DND-41 (cell line): ENCODE measurements around the gene ORAI2.

Experiments used
- ATAC-seq: fragments of 200-7000 bp; cut with Tn5 transposase; 3 replicates; pipeline ENCODE4 v1.9.1; 2021; ENCODE audit warnings: low read depth; ENCODE audit not compliant: insufficient read depth
- DNase-seq: peaks from one replicate; pipeline ENCODE4 v3.0.0-alpha.2; 2020
- H2AFZ ChIP-seq: 2 replicates; pipeline ENCODE4 v1.6.0; 2012; ENCODE audit warnings: low read depth, low read length
- H3K27ac ChIP-seq: 2 replicates; pipeline ENCODE4 v1.5.1; 2012; ENCODE audit warnings: low read length, inconsistent platforms
- H3K27me3 ChIP-seq: fragments of 200-600 bp; sonication (generic); 2 replicates; pipeline ENCODE4 v1.6.0; 2012; ENCODE audit warnings: low read length, mild to moderate bottlenecking, inconsistent platforms; ENCODE audit not compliant: insufficient read depth, poor library complexity
- H3K36me3 ChIP-seq: 2 replicates; pipeline ENCODE4 v1.5.1; 2012; ENCODE audit warnings: low read length, inconsistent platforms; ENCODE audit not compliant: insufficient read depth
- H3K4me1 ChIP-seq: 2 replicates; pipeline ENCODE4 v1.5.1; 2012; ENCODE audit warnings: mild to moderate bottlenecking, low read length; ENCODE audit not compliant: insufficient read depth
- H3K4me2 ChIP-seq: 2 replicates; pipeline ENCODE4 v1.6.0; 2012; ENCODE audit warnings: mild to moderate bottlenecking, moderate library complexity, low read length, inconsistent platforms; ENCODE audit not compliant: insufficient read depth
- H3K4me3 ChIP-seq, 2 experiments: fragments of 200-600 bp in 1 of 2; shearing (Covaris generic) in 1 of 2; 2 replicates each; pipeline ENCODE4 v1.5.1; 2012 to 2016; ENCODE audit warnings: inconsistent platforms in 2 of 2, low read length in 2 of 2, mild to moderate bottlenecking in 2 of 2, low read depth in 1 of 2, moderate library complexity in 1 of 2
- H3K79me2 ChIP-seq: 2 replicates; pipeline ENCODE4 v1.6.0; 2012; ENCODE audit warnings: low read length, inconsistent platforms; ENCODE audit not compliant: insufficient read depth
- H3K9ac ChIP-seq: 2 replicates; pipeline ENCODE4 v1.6.0; 2012; ENCODE audit warnings: low read depth, mild to moderate bottlenecking, inconsistent platforms, low read length, moderate library complexity
- H3K9me3 ChIP-seq: 2 replicates; pipeline ENCODE4 v1.5.1; 2012; ENCODE audit warnings: low read length, moderate library complexity, mild to moderate bottlenecking, inconsistent platforms; ENCODE audit not compliant: insufficient read depth, severe bottlenecking
- H4K20me1 ChIP-seq: 2 replicates; pipeline ENCODE4 v1.6.0; 2012; ENCODE audit warnings: low read length; ENCODE audit not compliant: insufficient read depth
- CTCF ChIP-seq: IDR thresholded peaks from 2 replicates; pipeline ENCODE4 v1.5.1; 2012; ENCODE audit warnings: borderline replicate concordance, low read length, moderate library complexity, mild to moderate bottlenecking; ENCODE audit not compliant: poor library complexity, severe bottlenecking; ENCODE audit errors: extremely low read depth
- EZH2 ChIP-seq: IDR thresholded peaks from 3 replicates; pipeline ENCODE4 v1.6.1; 2012; ENCODE audit warnings: borderline replicate concordance, low read depth, mild to moderate bottlenecking, moderate library complexity, low read length, inconsistent platforms; ENCODE audit not compliant: severe bottlenecking

ORAI2 gene

GRCh38 chr7:102467581-102468477 is 34.5 kb downstream of the ORAI2 start:
- no peak for ATAC-seq
- peaks cover 15% of the 10 kb centered on the region for H4K20me1 ChIP-seq

GRCh38 chr7:102468478-102469350 is 35.3 kb downstream of the ORAI2 start:
- Histone ChIP-seq H3K4me3 (no peak overlapping the region), H3K9ac (no peak overlapping the region), H2AFZ (no peak overlapping the region), H3K4me2 (no peak overlapping the region), H4K20me1 (peaks cover 19% of the 10 kb centered on the region), H3K79me2 (peaks cover 26% of the 10 kb centered on the region), H3K36me3 (peaks cover 50% of the 10 kb centered on the region), H3K9me3 (no peaks in the 10 kb centered on the region), H3K27me3 (no peaks in the 10 kb centered on the region), H3K4me1 (peaks cover 22% of the 10 kb centered on the region), H3K27ac (no peak overlapping the region)
- DNase-seq (no peak), ATAC-seq (no peak)
- no peak for TF ChIP-seq CTCF

More at GRCh38 chr7:102467581-102468477, 34.5 kb downstream of the ORAI2 start:
- H3K27me3 ChIP-seq = no peaks in the 10 kb centered on the region
- no peak for DNase-seq
- H2AFZ ChIP-seq = no peak overlapping the region
- TF ChIP-seq CTCF = no peak
- no peak for TF ChIP-seq EZH2
- H3K79me2 ChIP-seq = peaks cover 35% of the 10 kb centered on the region
- no peak overlapping the region; the same call in 1 of the 2 replicates for H3K4me2 ChIP-seq
- H3K9me3 ChIP-seq = no peaks in the 10 kb centered on the region
- H3K9ac ChIP-seq = no peak overlapping the region
- peaks cover 28% of the 10 kb centered on the region for H3K4me1 ChIP-seq
- H3K36me3 ChIP-seq = peaks cover 41% of the 10 kb centered on the region
- no peak overlapping the region for H3K4me3 ChIP-seq
- no peak overlapping the region for H3K27ac ChIP-seq

GRCh38 chr7:102469351-102469971 is 36.1 kb downstream of the ORAI2 start:
- DNase-seq = no peak
- no peak for ATAC-seq
- H3K9ac ChIP-seq = no peak overlapping the region
- no peak overlapping the region for H3K4me2 ChIP-seq
- peaks cover 19% of the 10 kb centered on the region for H4K20me1 ChIP-seq
- TF ChIP-seq CTCF = no peak
- TF ChIP-seq EZH2 = no peak
- peaks cover 18% of the 10 kb centered on the region for H3K79me2 ChIP-seq
- H3K4me1 ChIP-seq = peaks cover 17% of the 10 kb centered on the region
- H3K36me3 ChIP-seq = peaks cover 52% of the 10 kb centered on the region
- no peak overlapping the region for H3K4me3 ChIP-seq
- no peak overlapping the region for H2AFZ ChIP-seq
- no peaks in the 10 kb centered on the region for H3K9me3 ChIP-seq
- H3K27me3 ChIP-seq = no peaks in the 10 kb centered on the region
- no peak overlapping the region for H3K27ac ChIP-seq
